Activated naive CD8-positive, alpha-beta T cell treated with anti-CD3 and anti-CD28 coated beads, Interleukin-2, amount 50 U/mL, for 24 hours (primary cell): Measurements from ENCODE around the gene ZFYVE16.
"Not testable (repeated sequence)": the region's sequence is repeated elsewhere in the genome, so short reads cannot be mapped to it uniquely, and the experiment has no call there.

Experiments used
- ATAC-seq: fragments of 150-1000 bp; cut with Tn5 transposase; one replicate; pipeline ENCODE4 v1.10.0; 2021
- DNase-seq: peaks from one replicate; pipeline ENCODE4 v3.0.0; 2021
- H3K27ac Mint-ChIP-seq: one replicate; pipeline ENCODE4 v1.8.0; 2021; ENCODE audit warnings: mild to moderate bottlenecking, mixed read lengths
- H3K27me3 Mint-ChIP-seq: one replicate; pipeline ENCODE4 v1.8.0; 2021; ENCODE audit warnings: mixed read lengths
- H3K36me3 Mint-ChIP-seq: one replicate; pipeline ENCODE4 v1.8.0; 2021; ENCODE audit warnings: low read depth, mixed read lengths
- H3K4me1 Mint-ChIP-seq: one replicate; pipeline ENCODE4 v1.8.0; 2021; ENCODE audit warnings: mixed read lengths
- H3K4me3 Mint-ChIP-seq: one replicate; pipeline ENCODE4 v1.8.0; 2021; ENCODE audit warnings: mild to moderate bottlenecking, moderate library complexity, mixed read lengths
- H3K9me3 Mint-ChIP-seq: one replicate; pipeline ENCODE4 v1.8.0; 2021; ENCODE audit warnings: mixed read lengths

ZFYVE16 gene

DNA sequence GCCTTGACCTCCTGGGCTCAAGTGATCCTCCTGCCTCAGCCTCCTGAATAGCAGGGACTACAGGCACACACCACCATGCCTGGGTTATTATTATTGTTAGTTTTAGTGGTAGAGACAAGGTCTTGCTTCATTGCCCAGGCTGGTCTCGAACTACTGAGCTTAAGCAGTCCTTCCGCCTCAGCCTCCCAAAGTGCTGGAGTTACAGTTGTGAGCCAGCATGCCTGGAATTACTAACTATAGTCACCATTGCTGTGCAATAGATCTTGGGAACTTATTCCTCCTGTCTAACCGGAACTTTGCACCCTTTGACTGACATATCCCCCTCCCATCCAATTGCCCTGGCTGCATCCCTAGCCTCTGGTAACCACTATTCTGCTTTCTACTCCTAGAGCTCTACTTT lies 83.4 kb downstream of the ZFYVE16 start:
- Mint-ChIP-seq H3K27me3 (peaks cover 29% of the 10 kb centered on the region), H3K27ac (no peak overlapping the region), H3K36me3 (no peaks in the 10 kb centered on the region), H3K9me3 (peaks cover 7% of the 10 kb centered on the region), H3K4me1 (peaks cover 15% of the 10 kb centered on the region), H3K4me3 (no peak overlapping the region)
- DNase-seq (no peak), ATAC-seq (no peak)

DNA sequence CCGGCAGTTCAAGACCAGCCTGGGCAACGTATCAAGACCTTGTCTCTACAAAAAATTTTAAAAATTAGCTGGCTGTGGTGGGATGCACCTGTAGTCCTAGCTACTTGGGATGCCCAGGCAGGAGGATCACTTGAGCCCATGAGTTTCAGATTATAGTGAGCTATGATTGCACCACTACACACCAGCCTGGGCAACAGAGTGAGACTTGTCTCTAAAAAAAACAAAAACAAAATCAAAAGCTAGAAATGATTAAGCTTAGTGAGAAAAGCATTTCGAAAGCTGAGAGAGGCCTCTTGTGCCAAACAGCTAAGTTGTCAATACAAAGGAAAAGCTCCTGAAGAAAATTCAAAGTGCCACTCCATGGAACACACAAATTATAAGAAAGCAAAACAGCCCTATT lies 84.9 kb downstream of the ZFYVE16 start:
- DNase-seq (no peak), ATAC-seq (no peak)
- Mint-ChIP-seq H3K9me3 (no peaks in the 10 kb centered on the region), H3K4me3 (no peak overlapping the region), H3K4me1 (peaks cover 4% of the 10 kb centered on the region), H3K36me3 (no peaks in the 10 kb centered on the region), H3K27me3 (peaks cover 20% of the 10 kb centered on the region), H3K27ac (no peak overlapping the region)

DNA sequence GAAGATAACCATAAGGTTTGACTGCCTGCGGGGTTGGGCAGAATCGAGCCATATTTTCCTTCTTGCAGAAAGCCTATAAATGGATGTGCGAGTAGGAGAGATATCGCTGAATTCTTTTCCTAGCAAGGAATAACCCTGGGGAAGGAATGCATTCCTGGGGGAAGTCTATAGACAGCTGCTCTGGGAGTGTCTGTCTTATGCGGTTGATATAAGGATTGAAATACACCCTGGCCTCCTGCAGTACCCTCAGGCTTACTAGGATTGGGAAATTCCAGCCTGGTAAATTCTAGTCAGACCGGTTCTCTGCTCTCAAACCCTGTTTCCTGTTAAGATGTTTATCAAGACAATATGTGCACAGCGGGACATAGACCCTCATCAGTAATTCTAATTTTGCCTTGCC lies 85.6 kb downstream of the ZFYVE16 start:
- H3K9me3 Mint-ChIP-seq, H3K4me1 Mint-ChIP-seq, H3K4me3 Mint-ChIP-seq, H3K27ac Mint-ChIP-seq, ATAC-seq, H3K36me3 Mint-ChIP-seq, DNase-seq: not testable (repeated sequence)
- peaks cover 17% of the 10 kb centered on the region for H3K27me3 Mint-ChIP-seq

DNA sequence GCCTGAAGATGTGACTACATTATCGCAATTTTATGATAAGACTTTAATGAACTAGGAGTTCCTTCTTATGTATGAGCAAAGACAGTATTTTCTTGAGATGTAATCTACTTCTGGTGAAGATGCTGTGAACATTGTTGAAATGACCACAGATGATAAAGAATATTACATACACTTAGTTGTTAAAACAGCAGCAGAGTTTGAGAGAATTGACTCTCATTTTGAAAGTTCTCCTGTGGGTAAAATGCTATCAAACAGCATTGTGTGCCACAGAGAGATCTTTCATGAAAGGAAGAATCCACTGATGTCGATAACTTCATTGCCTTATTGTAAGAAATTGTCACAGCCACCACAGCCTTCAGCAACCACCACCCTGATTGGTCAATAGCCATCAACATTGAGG lies 88.0 kb downstream of the ZFYVE16 start:
- no peaks in the 10 kb centered on the region for H3K9me3 Mint-ChIP-seq

DNA sequence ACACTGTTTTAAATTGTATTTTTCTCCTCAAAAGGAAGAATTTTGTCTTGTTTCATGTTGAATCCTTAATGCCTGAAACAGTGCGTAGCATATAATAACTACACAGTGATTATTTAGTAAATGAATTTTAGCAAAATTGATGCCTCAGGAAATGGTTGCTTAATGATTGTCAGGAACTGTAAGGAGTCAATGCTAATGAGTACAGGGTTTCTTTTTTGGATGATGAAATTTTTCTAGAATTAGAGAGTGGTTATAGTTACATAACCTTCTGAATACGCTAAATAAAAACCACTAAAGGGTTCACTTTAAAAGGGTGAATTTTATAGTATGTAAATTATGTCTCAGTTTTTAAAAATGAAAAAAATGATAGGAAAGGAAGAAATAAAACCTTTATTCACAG lies 94.9 kb downstream of the ZFYVE16 start:
- ATAC-seq: no peak
- Mint-ChIP-seq H3K27ac (no peak overlapping the region), H3K27me3 (peaks cover 1% of the 10 kb centered on the region), H3K9me3 (no peaks in the 10 kb centered on the region), H3K4me3 (no peak overlapping the region), H3K4me1 (no peaks in the 10 kb centered on the region), H3K36me3 (no peaks in the 10 kb centered on the region)
- DNase-seq: no peak

More for the DNA sequence above, 88.0 kb downstream of the ZFYVE16 start:
- H3K4me3 Mint-ChIP-seq: no peak overlapping the region
- no peak for ATAC-seq
- H3K4me1 Mint-ChIP-seq: no peaks in the 10 kb centered on the region
- H3K36me3 Mint-ChIP-seq: no peaks in the 10 kb centered on the region
- H3K27ac Mint-ChIP-seq: no peak overlapping the region
- DNase-seq: no peak
- H3K27me3 Mint-ChIP-seq: no peaks in the 10 kb centered on the region

DNA sequence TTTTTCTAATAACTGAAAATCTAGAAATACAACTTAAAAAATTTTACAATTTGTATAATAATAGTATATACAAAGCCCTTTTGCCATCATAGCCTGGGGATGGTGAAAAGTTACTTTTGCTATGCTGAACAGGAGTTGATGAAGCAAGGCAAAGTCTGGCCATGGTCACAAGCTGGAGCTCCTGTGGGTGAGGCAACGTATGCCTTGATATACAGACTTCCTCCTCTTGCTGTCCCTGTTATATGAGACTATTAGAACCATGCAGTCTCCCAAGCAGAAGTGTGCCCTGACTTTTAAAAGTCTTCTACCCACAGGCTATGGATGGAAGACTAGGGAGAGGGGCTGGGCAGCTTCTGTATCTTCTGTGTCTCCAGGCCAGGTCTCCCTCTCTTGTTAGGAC lies 95.8 kb downstream of the ZFYVE16 start:
- Mint-ChIP-seq H3K27me3 (peaks cover 1% of the 10 kb centered on the region), H3K9me3 (no peaks in the 10 kb centered on the region), H3K4me1 (no peaks in the 10 kb centered on the region), H3K36me3 (no peaks in the 10 kb centered on the region), H3K27ac (no peak overlapping the region), H3K4me3 (no peak overlapping the region)
- DNase-seq: no peak
- no peak for ATAC-seq

DNA sequence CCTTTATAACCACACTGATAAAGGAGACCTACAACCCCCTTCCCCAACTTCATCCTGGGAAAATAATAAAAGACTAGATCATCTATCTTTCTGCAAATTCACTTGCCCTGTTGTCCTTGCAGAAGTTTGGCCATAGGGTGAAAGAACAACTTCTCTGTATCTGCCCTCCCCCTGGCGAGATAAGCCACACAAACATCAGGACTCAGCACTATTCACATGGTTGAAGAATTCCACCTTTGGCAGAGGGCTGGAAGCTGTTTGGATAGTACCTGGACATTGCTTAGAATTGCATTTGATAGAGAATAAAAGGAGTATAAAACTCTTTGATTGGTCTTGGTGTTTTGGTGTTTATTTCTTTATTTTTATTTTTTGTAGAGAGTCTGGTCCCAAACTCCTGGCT lies 97.0 kb downstream of the ZFYVE16 start:
- H3K4me3 Mint-ChIP-seq: no peak overlapping the region
- H3K27me3 Mint-ChIP-seq: peaks cover 1% of the 10 kb centered on the region
- no peaks in the 10 kb centered on the region for H3K9me3 Mint-ChIP-seq
- H3K4me1 Mint-ChIP-seq: no peaks in the 10 kb centered on the region
- H3K36me3 Mint-ChIP-seq: no peaks in the 10 kb centered on the region
- DNase-seq: no peak
- ATAC-seq: no peak
- H3K27ac Mint-ChIP-seq: no peak overlapping the region

DNA sequence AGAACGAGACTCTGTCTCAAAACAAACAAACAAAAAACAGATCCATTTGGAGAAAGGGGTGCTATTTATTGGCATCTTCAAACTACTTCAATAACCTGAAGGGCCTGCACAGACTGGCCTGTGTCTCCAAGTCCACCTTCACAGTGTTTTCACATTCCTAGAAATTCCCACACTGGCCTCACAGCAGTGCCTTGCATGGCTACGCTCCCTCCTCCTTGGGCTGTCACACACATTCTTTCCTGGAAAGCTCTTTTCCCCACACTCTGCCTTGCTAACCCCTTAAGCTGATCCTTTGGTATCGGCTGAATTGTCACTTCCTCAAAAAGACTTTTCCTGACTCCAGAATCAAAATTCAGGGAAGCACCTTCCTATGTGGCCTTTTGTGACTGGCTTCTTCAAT lies 99.8 kb downstream of the ZFYVE16 start:
- Mint-ChIP-seq H3K27me3 (no peaks in the 10 kb centered on the region), H3K4me3 (no peak overlapping the region), H3K36me3 (no peaks in the 10 kb centered on the region), H3K27ac (no peak overlapping the region), H3K9me3 (no peaks in the 10 kb centered on the region), H3K4me1 (no peaks in the 10 kb centered on the region)
- ATAC-seq (no peak), DNase-seq (no peak)

DNA sequence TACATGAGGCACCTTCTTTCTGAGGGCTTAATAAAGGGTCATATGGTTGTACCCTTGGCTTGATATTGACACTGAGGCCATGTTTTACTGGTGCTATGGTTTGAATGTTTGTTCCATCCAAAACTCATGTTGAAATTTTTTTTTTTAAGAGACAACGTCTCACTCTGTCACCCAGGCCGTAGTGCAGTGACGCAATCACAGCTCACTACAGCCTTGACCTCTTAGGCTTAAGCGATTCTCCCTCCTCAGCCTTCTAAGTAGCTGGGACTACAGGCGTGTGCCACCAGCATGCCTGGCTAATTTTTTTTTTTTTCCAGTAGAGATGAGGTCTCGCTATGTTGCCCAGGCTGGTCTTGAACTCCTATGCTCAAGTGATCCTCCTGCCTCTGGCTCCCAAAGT lies 101.0 kb downstream of the ZFYVE16 start:
- DNase-seq: no peak
- H3K4me1 Mint-ChIP-seq: no peaks in the 10 kb centered on the region
- no peak overlapping the region for H3K4me3 Mint-ChIP-seq
- no peak for ATAC-seq
- H3K27me3 Mint-ChIP-seq: no peaks in the 10 kb centered on the region
- no peaks in the 10 kb centered on the region for H3K9me3 Mint-ChIP-seq
- no peaks in the 10 kb centered on the region for H3K36me3 Mint-ChIP-seq
- H3K27ac Mint-ChIP-seq: no peak overlapping the region

DNA sequence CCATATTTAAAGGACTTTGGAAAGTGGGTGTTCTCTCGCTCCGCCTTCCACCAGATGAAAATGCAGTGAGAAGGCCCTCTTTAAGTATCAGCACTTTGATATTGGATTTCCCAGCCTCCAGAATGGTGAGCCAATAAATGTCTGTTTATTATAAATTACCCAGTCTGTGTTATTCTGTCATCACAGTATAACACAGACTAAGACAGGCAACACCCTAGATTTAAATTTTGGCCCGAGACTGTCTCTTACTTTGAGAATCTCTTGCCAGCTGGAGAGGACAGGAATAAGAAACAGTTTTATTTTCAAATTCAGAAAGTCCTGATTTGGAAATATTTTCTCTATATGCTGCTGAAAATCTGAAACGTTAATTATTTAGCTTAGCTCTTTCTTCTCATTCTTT lies 101.5 kb downstream of the ZFYVE16 start:
- no peaks in the 10 kb centered on the region for H3K9me3 Mint-ChIP-seq
- no peaks in the 10 kb centered on the region for H3K4me1 Mint-ChIP-seq
- H3K4me3 Mint-ChIP-seq: no peak overlapping the region
- H3K36me3 Mint-ChIP-seq: no peaks in the 10 kb centered on the region
- H3K27me3 Mint-ChIP-seq: no peaks in the 10 kb centered on the region
- no peak overlapping the region for H3K27ac Mint-ChIP-seq
- no peak for ATAC-seq
- DNase-seq: no peak

DNA sequence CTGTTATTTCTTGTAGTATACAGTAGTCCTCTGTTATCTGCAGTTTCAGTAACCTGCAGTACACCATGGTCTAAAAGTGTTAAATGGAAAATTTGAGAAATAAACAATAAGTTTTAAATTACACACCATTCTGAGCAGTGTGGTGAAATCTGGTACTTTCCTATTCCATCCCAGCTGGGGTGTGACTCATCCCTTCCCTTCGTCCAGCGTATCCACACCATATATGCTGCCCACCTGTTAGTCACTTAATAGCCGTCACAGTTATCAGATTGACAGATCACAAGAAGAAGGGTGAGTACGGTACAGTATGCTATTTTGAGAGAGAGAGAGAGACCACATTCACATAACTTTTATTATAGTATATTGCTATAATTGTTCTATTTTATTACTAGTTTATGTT lies 109.0 kb downstream of the ZFYVE16 start:
- DNase-seq: peak; percentile 39
- Mint-ChIP-seq H3K4me3 (no peak overlapping the region), H3K9me3 (no peaks in the 10 kb centered on the region), H3K36me3 (no peaks in the 10 kb centered on the region), H3K27ac (peak overlapping the region; percentile 21), H3K4me1 (peaks cover 8% of the 10 kb centered on the region), H3K27me3 (no peaks in the 10 kb centered on the region)
- peak; percentile 97 for ATAC-seq
